HUES48 (cell line): Measurements from ENCODE around the gene PPP1R13B.

Source experiments
- H3K27ac ChIP-seq: one replicate; pipeline ENCODE4 v1.7.0; 2013; ENCODE audit warnings: low read depth, low read length, inconsistent platforms
- H3K27me3 ChIP-seq: 2 replicates; pipeline ENCODE4 v1.6.1; 2013; ENCODE audit warnings: mild to moderate bottlenecking, low read length; ENCODE audit not compliant: control insufficient read depth, insufficient read depth
- H3K36me3 ChIP-seq: 2 replicates; pipeline ENCODE4 v1.6.1; 2013; ENCODE audit warnings: low read length; ENCODE audit not compliant: control insufficient read depth, insufficient read depth
- H3K4me1 ChIP-seq: 2 replicates; pipeline ENCODE4 v1.6.1; 2013; ENCODE audit warnings: mild to moderate bottlenecking, low read length; ENCODE audit not compliant: control insufficient read depth, insufficient read depth
- H3K4me3 ChIP-seq: 2 replicates; pipeline ENCODE4 v1.5.1; 2013; ENCODE audit warnings: mild to moderate bottlenecking, low read depth, low read length
- H3K9ac ChIP-seq: 2 replicates; pipeline ENCODE4 v1.6.1; 2013; ENCODE audit warnings: mild to moderate bottlenecking, low read depth, low read length, moderate library complexity
- H3K9me3 ChIP-seq: 2 replicates; pipeline ENCODE4 v1.6.1; 2013; ENCODE audit warnings: low read length; ENCODE audit not compliant: control insufficient read depth, insufficient read depth

PPP1R13B gene

GRCh38 chr14:103770500-103770899 lies 76.9 kb downstream of the PPP1R13B start:
- no peaks in the 10 kb centered on the region for H3K27me3 ChIP-seq
- no peaks in the 10 kb centered on the region for H3K9me3 ChIP-seq
- no peak overlapping the region for H3K27ac ChIP-seq
- H3K36me3 ChIP-seq = no peaks in the 10 kb centered on the region
- no peak overlapping the region for H3K4me3 ChIP-seq
- no peaks in the 10 kb centered on the region for H3K4me1 ChIP-seq
- H3K9ac ChIP-seq = no peak overlapping the region

- no peaks in the 10 kb centered on the region for H3K4me1 ChIP-seq
- H3K27ac ChIP-seq = no peak overlapping the region
- no peak overlapping the region for H3K9ac ChIP-seq
These were observed 80.0 kb downstream of the PPP1R13B start for GRCh38 chr14:103767336-103767894.

GRCh38 chr14:103765526-103765925 lies 81.8 kb downstream of the PPP1R13B start:
- H3K27ac ChIP-seq = no peak overlapping the region
- no peaks in the 10 kb centered on the region for H3K27me3 ChIP-seq
- H3K9me3 ChIP-seq = no peaks in the 10 kb centered on the region
- H3K4me1 ChIP-seq = no peaks in the 10 kb centered on the region; the same call in 1 of the 2 replicates
- no peaks in the 10 kb centered on the region for H3K36me3 ChIP-seq
- H3K9ac ChIP-seq = no peak overlapping the region
- no peak overlapping the region for H3K4me3 ChIP-seq

More at GRCh38 chr14:103767336-103767894, 80.0 kb downstream of the PPP1R13B start:
- Histone ChIP-seq H3K9me3 (no peaks in the 10 kb centered on the region), H3K4me3 (no peak overlapping the region), H3K36me3 (no peaks in the 10 kb centered on the region), H3K27me3 (no peaks in the 10 kb centered on the region)

GRCh38 chr14:103763730-103764488 lies 83.5 kb downstream of the PPP1R13B start:
- Histone ChIP-seq H3K36me3 (no peaks in the 10 kb centered on the region), H3K4me3 (no peak overlapping the region), H3K27ac (no peak overlapping the region), H3K27me3 (no peaks in the 10 kb centered on the region), H3K9me3 (no peaks in the 10 kb centered on the region), H3K4me1 (no peaks in the 10 kb centered on the region; the same call in 1 of the 2 replicates), H3K9ac (no peak overlapping the region)

- Histone ChIP-seq H3K36me3 (no peaks in the 10 kb centered on the region), H3K9me3 (no peaks in the 10 kb centered on the region), H3K4me1 (no peaks in the 10 kb centered on the region; the same call in 1 of the 2 replicates), H3K27me3 (no peaks in the 10 kb centered on the region), H3K4me3 (no peak overlapping the region), H3K9ac (no peak overlapping the region), H3K27ac (no peak overlapping the region)
These were observed 84.8 kb downstream of the PPP1R13B start for GRCh38 chr14:103762541-103762940.

- no peak overlapping the region for H3K9ac ChIP-seq
- H3K27me3 ChIP-seq = no peaks in the 10 kb centered on the region
- H3K4me3 ChIP-seq = no peak overlapping the region
- no peaks in the 10 kb centered on the region for H3K36me3 ChIP-seq
- no peaks in the 10 kb centered on the region for H3K9me3 ChIP-seq
- H3K4me1 ChIP-seq = no peaks in the 10 kb centered on the region; the same call in 1 of the 2 replicates
- no peak overlapping the region for H3K27ac ChIP-seq
These were observed 85.3 kb downstream of the PPP1R13B start for GRCh38 chr14:103762036-103762435.

- no peaks in the 10 kb centered on the region for H3K9me3 ChIP-seq
- H3K36me3 ChIP-seq = no peaks in the 10 kb centered on the region
- H3K4me1 ChIP-seq = no peaks in the 10 kb centered on the region; the same call in 1 of the 2 replicates
- H3K4me3 ChIP-seq = no peak overlapping the region
- no peak overlapping the region for H3K27ac ChIP-seq
- H3K27me3 ChIP-seq = no peaks in the 10 kb centered on the region
- no peak overlapping the region for H3K9ac ChIP-seq
These were observed 89.2 kb downstream of the PPP1R13B start for GRCh38 chr14:103758059-103758776.

GRCh38 chr14:103755060-103755459 lies 92.3 kb downstream of the PPP1R13B start:
- Histone ChIP-seq H3K4me1 (no peaks in the 10 kb centered on the region), H3K27me3 (no peaks in the 10 kb centered on the region), H3K4me3 (no peak overlapping the region), H3K36me3 (no peaks in the 10 kb centered on the region), H3K9me3 (no peaks in the 10 kb centered on the region), H3K9ac (no peak overlapping the region), H3K27ac (no peak overlapping the region)

GRCh38 chr14:103753774-103754173 lies 93.6 kb downstream of the PPP1R13B start:
- Histone ChIP-seq H3K4me1 (no peaks in the 10 kb centered on the region), H3K9me3 (no peaks in the 10 kb centered on the region), H3K27ac (no peak overlapping the region), H3K4me3 (no peak overlapping the region), H3K9ac (no peak overlapping the region), H3K27me3 (no peaks in the 10 kb centered on the region), H3K36me3 (no peaks in the 10 kb centered on the region)

- H3K36me3 ChIP-seq = no peaks in the 10 kb centered on the region
- no peak overlapping the region for H3K4me3 ChIP-seq
- no peaks in the 10 kb centered on the region for H3K9me3 ChIP-seq
- no peak overlapping the region for H3K27ac ChIP-seq
- H3K4me1 ChIP-seq = no peaks in the 10 kb centered on the region
- no peak overlapping the region for H3K9ac ChIP-seq
- no peaks in the 10 kb centered on the region for H3K27me3 ChIP-seq
These were observed 97.5 kb downstream of the PPP1R13B start for GRCh38 chr14:103749860-103750259.

- Histone ChIP-seq H3K4me3 (no peak overlapping the region), H3K4me1 (no peaks in the 10 kb centered on the region), H3K9me3 (no peaks in the 10 kb centered on the region), H3K36me3 (no peaks in the 10 kb centered on the region), H3K9ac (no peak overlapping the region), H3K27me3 (no peaks in the 10 kb centered on the region), H3K27ac (no peak overlapping the region)
These were observed 97.9 kb downstream of the PPP1R13B start for GRCh38 chr14:103749452-103749851.
